B cell (primary cell): ENCODE data around the gene HS6ST2. TPM values are rescaled to one million over a fixed set of nuclear protein-coding genes. Genes with fewer than 3 reads are reported as not detected.

Experiments used
- ATAC-seq: fragments of 200-7000 bp; cut with Tn5 transposase; one replicate; pipeline ENCODE4 v1.10.0; 2021; ENCODE audit warnings: low read depth, mild to moderate bottlenecking, moderate number of reproducible peaks, moderate library complexity
- CTCF ChIA-PET: fragments of 350-600 bp; sonication (Branson Sonifier 250); formaldehyde crosslinking; loops from one replicate; lab custom pipeline; 2021; ENCODE audit warnings: antibody characterized with exemption, inconsistent platforms; lab: Charles Lee
- POLR2A ChIA-PET: fragments of 350-600 bp; sonication (Branson Sonifier 250); formaldehyde crosslinking; loops from one replicate; lab custom pipeline; 2021; ENCODE audit warnings: antibody characterized with exemption; lab: Charles Lee
- DNase-seq: peaks from one replicate; pipeline ENCODE4 v3.0.0; 2013
- H2AFZ ChIP-seq: 2 replicates; pipeline ENCODE4 v1.6.1; 2012; ENCODE audit warnings: mild to moderate bottlenecking, low read depth, low read length; ENCODE audit not compliant: insufficient read depth, poor library complexity, severe bottlenecking
- H3K27ac ChIP-seq, 2 donors: 1 replicate in 1 of 2; 2 replicates in 1 of 2; pipeline ENCODE4 v1.5.1; 2012 to 2013; ENCODE audit warnings: low read length in 2 of 2, mild to moderate bottlenecking in 2 of 2, moderate library complexity in 1 of 2
- H3K27me3 ChIP-seq, 4 experiments: fragments of 200-600 bp in 1 of 4; sonication (generic) in 1 of 4; replicated peaks in 1 of 4; 1 replicate in 2 of 4; 2 replicates in 2 of 4; pipeline versions ENCODE4 v1.6.1 to v1.7.0; 2013 to 2016; ENCODE audit warnings: low read length in 3 of 4, mild to moderate bottlenecking in 2 of 4, mixed read lengths in 1 of 4, moderate library complexity in 1 of 4; ENCODE audit not compliant: insufficient read depth in 4 of 4, control insufficient read depth in 3 of 4; ENCODE audit errors: control extremely low read depth in 1 of 4
- H3K36me3 ChIP-seq, 2 experiments: replicated peaks in 1 of 2; 1 replicate in 1 of 2; 2 replicates in 1 of 2; pipeline versions ENCODE4 v1.6.1 to v1.7.1; 2013; ENCODE audit warnings: low read length in 1 of 2; ENCODE audit not compliant: insufficient read depth in 2 of 2, control insufficient read depth in 1 of 2; ENCODE audit errors: control extremely low read depth in 1 of 2, extremely low read depth in 1 of 2
- H3K4me1 ChIP-seq, 2 donors: fragments of 200-600 bp in 1 of 2; sonication (generic) in 1 of 2; 1 replicate in 1 of 2; 2 replicates in 1 of 2; pipeline versions ENCODE4 v1.5.1 to v1.6.1; 2013 to 2017; ENCODE audit warnings: low read length in 2 of 2; ENCODE audit not compliant: control insufficient read depth in 2 of 2, insufficient read depth in 2 of 2
- H3K4me2 ChIP-seq: replicated peaks from 2 replicates; pipeline ENCODE3; 2012; ENCODE audit warnings: mild to moderate bottlenecking, low read depth, low read length; ENCODE audit not compliant: poor library complexity, severe bottlenecking
- H3K4me3 ChIP-seq, 5 experiments: fragments of 200-600 bp in 1 of 5; sonication (generic) in 1 of 5; 1 replicate in 3 of 5; 2 replicates in 2 of 5; pipeline versions ENCODE4 v1.5.1 to v1.7.0; 2011 to 2016; ENCODE audit warnings: low read length in 4 of 5, mild to moderate bottlenecking in 4 of 5, low read depth in 2 of 5, control low read depth in 1 of 5, moderate library complexity in 1 of 5; ENCODE audit not compliant: insufficient read depth in 1 of 5; ENCODE audit errors: control extremely low read depth in 1 of 5, extremely low read depth in 1 of 5
- H3K79me2 ChIP-seq: fragments of 200-600 bp; sonication (generic); one replicate; pipeline ENCODE4 v1.6.0; 2016; ENCODE audit warnings: low read length; ENCODE audit not compliant: control insufficient read depth, insufficient read depth
- H3K9ac ChIP-seq: fragments of 200-600 bp; sonication (generic); 2 replicates; pipeline ENCODE4 v1.6.1; 2017; ENCODE audit warnings: mild to moderate bottlenecking, low read length, moderate library complexity
- H3K9me3 ChIP-seq, 3 donors: one replicate each; pipeline versions ENCODE4 v1.6.1 to v1.7.1; 2013; ENCODE audit warnings: low read length in 2 of 3; ENCODE audit not compliant: control insufficient read depth in 2 of 3, insufficient read depth in 1 of 3; ENCODE audit errors: control extremely low read depth in 1 of 3
- H4K20me1 ChIP-seq: 2 replicates; pipeline ENCODE4 v1.6.0; 2012; ENCODE audit warnings: mild to moderate bottlenecking, low read length; ENCODE audit not compliant: insufficient read depth, control insufficient read depth, poor library complexity, severe bottlenecking
- H3K27ac Mint-ChIP-seq: one replicate; pipeline ENCODE4 v1.8.0; 2021; ENCODE audit warnings: mixed read lengths
- H3K27me3 Mint-ChIP-seq: one replicate; pipeline ENCODE4 v1.8.0; 2021; ENCODE audit warnings: mixed read lengths
- H3K4me1 Mint-ChIP-seq: one replicate; pipeline ENCODE4 v1.8.0; 2021; ENCODE audit warnings: mixed read lengths
- H3K4me3 Mint-ChIP-seq: one replicate; pipeline ENCODE4 v1.8.0; 2021; ENCODE audit warnings: mixed read lengths
- H3K9me3 Mint-ChIP-seq: one replicate; pipeline ENCODE4 v1.8.0; 2022; ENCODE audit warnings: mixed read lengths; ENCODE audit not compliant: insufficient read depth
- CTCF ChIP-seq: fragments of 200-600 bp; IDR thresholded peaks from one replicate; pipeline ENCODE4 v1.8.0; 2022; ENCODE audit warnings: antibody characterized with exemption, mild to moderate bottlenecking
- EZH2 ChIP-seq: IDR thresholded peaks from 2 replicates; pipeline ENCODE4 v1.6.1; 2012; ENCODE audit warnings: borderline replicate concordance, low read depth, mild to moderate bottlenecking, moderate library complexity, low read length; ENCODE audit not compliant: insufficient read depth, poor library complexity, severe bottlenecking
- WGBS: methylation state at CpG from one replicate; pipeline ENCODE4 v1.1.5; 2013; ENCODE audit warnings: missing lambda C conversion rate; ENCODE audit not compliant: insufficient coverage; 5-methylcytosine and 5-hydroxymethylcytosine counted together
- intact Hi-C: fragments of 100-400 bp; cut with micrococcal nuclease; formaldehyde crosslinking; loops from one replicate; pipeline ENCODE4 v1.10.0; 2022
- polyA plus RNA-seq: library from polyadenylated mRNA; depleted of rRNA; stranded (reverse); fragments of >200 nt; gene quantifications from 2 replicates; pipeline ENCODE4 v1.2.3, GENCODE V29; 2012
- total RNA-seq, 2 donors: library from RNA; stranded (reverse); fragments of 120-200 nt in 1 of 2; gene quantifications; 1 replicate in 1 of 2; 2 replicates in 1 of 2; pipeline versions ENCODE4 v1.2.3 to v1.2.4, GENCODE V29; 2013 to 2022

Gene HS6ST2
- total and polyA plus RNA-seq, 2 donors (not counting 1 experiment from before 2014, with no cell fraction given) = not detected

- no peaks in the 10 kb centered on the region for H3K4me1 ChIP-seq
- H3K36me3 ChIP-seq = no peaks in the 10 kb centered on the region
- TF ChIP-seq CTCF = no peak
- no peak for TF ChIP-seq EZH2
- ChIA-PET POLR2A (no interaction called here), CTCF (interaction anchor here (1.0 to 2.1 kb wide), 3 partner anchors 11 to 311 kb away, joined by 3 to 10 read pairs (median 7); no protein-coding TSS in a partner anchor)
- H3K9ac ChIP-seq = no peak overlapping the region
- no peaks in the 10 kb centered on the region for H4K20me1 ChIP-seq
- intact Hi-C loops = no loop called here
- H3K79me2 ChIP-seq = no peaks in the 10 kb centered on the region
- no peak overlapping the region for H2AFZ ChIP-seq
- Mint-ChIP-seq H3K9me3 (no peaks in the 10 kb centered on the region), H3K27me3 (peaks cover 4% of the 10 kb centered on the region), H3K4me1 (no peaks in the 10 kb centered on the region), H3K4me3 (no peak overlapping the region), H3K27ac (no peak overlapping the region)
- DNase-seq (no peak), ATAC-seq (no peak)
- H3K4me2 ChIP-seq = no peak overlapping the region
- no peak overlapping the region for H3K4me3 ChIP-seq
- H3K27me3 ChIP-seq = peaks cover 0 to 10% (median 0%) of the 10 kb centered on the region in 4 experiments
- H3K27ac ChIP-seq = no peak overlapping the region
- 91% methylated on average over 3 of the region's 6 CpGs for WGBS
- H3K9me3 ChIP-seq = no peaks in the 10 kb centered on the region
Measured at GRCh38 chrX:132603700-132604286, 354.6 kb downstream of the HS6ST2 start.

GRCh38 chrX:132602701-132603100 is 355.7 kb downstream of the HS6ST2 start:
- H3K27me3 ChIP-seq = peaks cover 0 to 10% (median 0%) of the 10 kb centered on the region in 4 experiments
- H3K9me3 ChIP-seq = no peaks in the 10 kb centered on the region
- no peak for ATAC-seq
- H2AFZ ChIP-seq = no peak overlapping the region
- Mint-ChIP-seq H3K27me3 (peaks cover 4% of the 10 kb centered on the region), H3K27ac (no peak overlapping the region), H3K9me3 (no peaks in the 10 kb centered on the region), H3K4me3 (no peak overlapping the region), H3K4me1 (no peaks in the 10 kb centered on the region)
- H3K9ac ChIP-seq = no peak overlapping the region
- no peak overlapping the region for H3K4me3 ChIP-seq
- TF ChIP-seq CTCF (no peak), EZH2 (no peak)
- no peaks in the 10 kb centered on the region for H4K20me1 ChIP-seq
- POLR2A ChIA-PET = no interaction called here
- no peaks in the 10 kb centered on the region for H3K4me1 ChIP-seq
- H3K27ac ChIP-seq = no peak overlapping the region
- intact Hi-C loops = no loop called here
- no peak for DNase-seq
- H3K4me2 ChIP-seq = no peak overlapping the region
- H3K79me2 ChIP-seq = no peaks in the 10 kb centered on the region
- no peaks in the 10 kb centered on the region for H3K36me3 ChIP-seq
- WGBS = 100% methylated on average over 1 of the region's 4 CpGs
- CTCF ChIA-PET = interaction anchor here (0.5 to 1.5 kb wide), 2 partner anchors 19 to 310 kb away, joined by 3 to 7 read pairs; no protein-coding TSS in a partner anchor
